Tracheal epithelial cell (primary cell): ENCODE results near the gene ITGA2. TPM values are rescaled to one million over a fixed set of nuclear protein-coding genes. Genes with fewer than 3 reads are reported as not detected.

ENCODE experiments used
- total RNA-seq: library from RNA; depleted of rRNA; stranded (reverse); fragments of >200 nt; gene quantifications from 2 replicates; pipeline ENCODE4 v1.2.1, GENCODE V29; 2014

Gene ITGA2
- 46.3 and 76.4 TPM in 2 replicates for total RNA-seq

DNA sequence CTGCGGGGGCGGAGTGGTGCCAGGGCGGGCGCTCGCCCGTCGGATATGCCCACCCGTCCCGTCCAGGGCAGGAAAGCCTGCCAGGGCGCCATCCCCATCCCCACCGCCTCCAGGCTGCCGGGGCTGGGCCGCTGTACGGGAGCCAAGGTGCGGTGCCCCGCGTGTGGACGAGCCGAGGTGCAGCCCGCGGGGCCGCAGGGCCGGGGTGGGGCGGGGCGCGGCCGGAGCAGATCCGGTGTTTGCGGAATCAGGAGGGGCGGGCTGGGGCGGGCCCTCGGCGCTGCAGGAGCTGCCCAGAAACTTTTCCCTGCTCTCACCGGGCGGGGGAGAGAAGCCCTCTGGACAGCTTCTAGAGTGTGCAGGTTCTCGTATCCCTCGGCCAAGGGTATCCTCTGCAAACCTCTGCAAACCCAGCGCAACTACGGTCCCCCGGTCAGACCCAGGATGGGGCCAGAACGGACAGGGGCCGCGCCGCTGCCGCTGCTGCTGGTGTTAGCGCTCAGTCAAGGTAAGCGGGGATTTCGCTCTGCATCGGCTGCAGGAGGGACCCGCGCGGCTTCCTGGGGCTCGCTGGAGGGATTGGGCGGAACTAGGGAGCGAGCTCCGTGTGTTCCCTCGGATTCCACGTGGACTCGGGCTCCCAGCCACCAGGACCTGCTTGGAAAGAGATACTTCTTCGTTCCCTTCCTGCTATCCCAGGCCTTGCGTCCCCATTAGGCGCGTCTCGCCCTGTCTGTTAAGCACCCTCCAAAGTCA is at the start of gene ITGA2:
Gene ITGA2, plus strand, starts transcription at position 328 of the 756 bp plus-strand sequence. Its CDS starts 117 bp downstream, at position 445.

DNA sequence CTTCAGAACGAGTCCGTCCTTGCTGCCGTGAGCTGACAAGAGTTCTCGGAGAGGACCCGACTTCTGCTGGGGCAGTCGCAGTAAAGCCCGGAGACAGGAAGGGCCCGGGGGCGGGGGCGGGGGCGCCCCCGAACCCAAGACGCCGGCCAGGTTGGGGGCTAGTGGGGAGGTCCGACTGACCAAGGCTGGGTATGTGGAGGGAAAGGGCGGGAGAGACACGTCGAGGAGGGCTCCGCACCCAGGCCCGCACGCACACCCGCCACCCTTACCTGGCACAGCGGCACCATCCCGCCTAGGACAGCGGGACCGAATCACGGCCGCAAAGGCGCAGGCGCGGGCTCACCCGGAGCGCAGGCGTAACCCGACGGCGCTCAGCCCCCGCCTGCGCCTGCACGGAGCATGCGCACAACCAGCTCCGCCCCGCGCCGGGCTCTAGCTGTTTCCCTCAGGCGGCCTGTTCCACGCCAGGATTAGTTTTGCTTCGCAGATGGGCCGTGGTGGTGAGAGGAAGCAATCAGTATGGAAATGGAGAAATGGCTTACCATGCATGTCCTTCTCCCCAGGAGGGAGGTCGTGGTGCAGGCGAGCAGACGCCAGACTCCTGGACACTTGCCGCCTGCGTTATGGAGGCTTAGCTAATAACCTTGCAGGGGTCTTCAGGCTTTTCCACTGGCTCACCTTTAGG is 120.4 kb downstream of the ITGA2 start, which contains the start of gene MOCS2:
Gene MOCS2, minus strand, starts transcription at position 315 of the 685 bp plus-strand sequence. CDS start 2,583 bp downstream, outside the sequence.

Other genes starting within 250 kb of the ITGA2 start
- gene ITGA1, start 201.4 kb upstream of the ITGA2 start, total RNA-seq, result 1.4 and 3.4 TPM in 2 replicates
- 22.4 and 24.3 TPM in 2 replicates for gene PELO, start 201.4 kb upstream of the ITGA2 start, total RNA-seq
- 18.8 and 23.2 TPM in 2 replicates for gene MOCS2, start 120.4 kb downstream of the ITGA2 start, total RNA-seq